NCI-H146 (cell line): Measurements from ENCODE around the gene BTBD1.

Source experiments
- DNase-seq: peaks from one replicate; lab custom pipeline; 2025; lab: John Stamatoyannopoulos, UW

BTBD1 gene

DNA sequence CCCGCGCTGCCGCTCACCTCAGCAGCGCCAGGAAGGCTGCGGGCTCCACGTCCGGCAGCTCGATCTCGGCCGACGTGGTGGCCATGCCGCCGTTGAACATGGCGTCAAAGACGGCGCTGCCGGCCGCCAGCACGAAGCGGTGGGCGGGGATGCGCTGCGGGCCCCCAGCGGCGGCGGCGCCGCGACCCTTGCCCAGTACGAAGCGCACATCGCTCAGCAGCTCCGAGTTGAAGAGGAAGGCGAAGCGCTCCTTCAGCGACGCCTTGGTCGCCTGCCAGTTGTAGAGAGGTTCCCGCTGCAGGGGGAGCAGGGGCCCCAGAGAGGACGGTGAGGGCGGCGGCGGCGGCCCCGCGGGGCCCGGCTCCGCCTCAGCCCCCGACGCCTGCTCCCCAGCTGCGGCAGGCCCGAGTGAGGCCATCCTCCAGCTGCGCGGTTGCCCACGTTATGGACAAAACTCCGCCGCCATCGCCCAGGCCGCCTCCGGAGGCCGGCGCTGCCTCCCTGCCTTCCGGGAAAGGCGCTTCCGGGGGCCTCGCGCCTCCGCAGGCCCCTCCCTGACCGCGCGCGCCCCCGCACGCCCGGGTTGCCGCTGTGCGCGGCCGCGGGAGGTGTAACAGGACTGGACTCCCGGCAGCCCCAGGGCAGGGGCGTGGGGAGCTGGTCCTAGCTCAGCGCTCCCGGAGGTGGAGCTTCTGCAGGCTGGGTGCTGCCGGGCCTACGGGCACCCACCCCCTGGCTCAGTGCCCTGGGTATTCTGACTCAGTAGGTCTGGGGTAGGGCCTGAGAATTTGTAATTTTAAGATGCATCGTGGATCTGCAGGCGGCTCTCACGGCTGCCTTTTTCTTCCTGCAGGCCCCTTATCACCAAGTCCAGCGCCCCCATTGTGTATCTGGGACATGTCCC, at the start of gene BTBD1:
Gene BTBD1 (minus strand): TSS at position 519 of the 904 bp plus-strand sequence. CDS start 101 bp downstream, at position 418.
- peak; percentile 90 for DNase-seq

DNA sequence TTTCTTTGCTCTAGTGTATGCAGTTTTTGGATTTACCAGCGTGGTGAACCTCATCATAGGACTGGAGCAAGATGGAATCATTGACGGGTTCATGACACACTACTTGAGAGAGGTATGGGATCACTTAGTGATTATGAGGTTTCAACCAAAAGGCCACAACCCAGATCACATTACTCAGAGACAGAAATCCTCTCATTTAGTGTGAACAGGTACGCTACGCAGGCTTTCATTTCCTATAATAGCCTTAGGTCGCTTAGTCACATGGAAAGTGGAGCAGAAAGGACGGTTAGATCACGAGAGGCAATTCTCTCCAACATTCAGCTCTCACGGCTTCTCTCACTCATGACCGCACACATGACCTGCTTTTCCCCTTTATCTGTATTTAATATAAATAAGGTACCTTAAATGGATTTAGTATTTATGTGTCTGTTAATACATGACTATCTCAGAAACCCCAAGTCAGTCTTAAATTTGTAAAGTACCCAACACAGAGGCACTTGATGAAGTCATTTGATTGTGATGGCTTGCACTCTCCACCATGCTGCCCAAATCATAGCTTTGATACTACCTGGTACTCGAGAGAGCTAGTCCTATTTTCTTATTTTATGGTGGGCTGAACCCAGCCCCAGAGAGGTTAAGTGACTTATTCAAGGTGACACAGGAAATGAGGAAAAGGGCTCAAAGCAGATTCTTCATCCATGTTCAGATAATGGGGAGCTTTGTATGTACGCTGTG, 48.9 kb upstream of the BTBD1 start:
- no peak for DNase-seq

DNA sequence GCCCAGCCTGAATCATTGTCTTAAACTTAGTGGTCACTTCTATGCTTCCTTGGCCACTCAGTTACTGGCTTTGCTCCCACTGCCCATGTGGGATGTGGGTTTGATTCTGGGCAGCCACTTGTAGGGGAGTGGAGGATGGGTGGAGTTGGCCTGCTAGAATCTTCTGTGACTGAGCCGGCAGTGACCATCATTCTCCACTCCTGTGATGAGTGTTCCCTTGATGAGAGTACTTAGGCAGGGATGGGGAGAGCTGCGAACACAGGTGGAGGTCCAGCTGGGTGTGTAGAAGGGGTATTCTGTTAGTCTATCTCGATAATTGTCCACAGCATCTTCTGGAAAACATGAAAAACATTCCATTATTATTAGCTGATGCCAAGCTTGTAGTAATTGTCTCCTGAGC, 48.4 kb upstream of the BTBD1 start:
- DNase-seq, result no peak

- DNase-seq, result no peak
Observed at GRCh38 chr15:83114856-83115255, 47.8 kb upstream of the BTBD1 start.

DNA sequence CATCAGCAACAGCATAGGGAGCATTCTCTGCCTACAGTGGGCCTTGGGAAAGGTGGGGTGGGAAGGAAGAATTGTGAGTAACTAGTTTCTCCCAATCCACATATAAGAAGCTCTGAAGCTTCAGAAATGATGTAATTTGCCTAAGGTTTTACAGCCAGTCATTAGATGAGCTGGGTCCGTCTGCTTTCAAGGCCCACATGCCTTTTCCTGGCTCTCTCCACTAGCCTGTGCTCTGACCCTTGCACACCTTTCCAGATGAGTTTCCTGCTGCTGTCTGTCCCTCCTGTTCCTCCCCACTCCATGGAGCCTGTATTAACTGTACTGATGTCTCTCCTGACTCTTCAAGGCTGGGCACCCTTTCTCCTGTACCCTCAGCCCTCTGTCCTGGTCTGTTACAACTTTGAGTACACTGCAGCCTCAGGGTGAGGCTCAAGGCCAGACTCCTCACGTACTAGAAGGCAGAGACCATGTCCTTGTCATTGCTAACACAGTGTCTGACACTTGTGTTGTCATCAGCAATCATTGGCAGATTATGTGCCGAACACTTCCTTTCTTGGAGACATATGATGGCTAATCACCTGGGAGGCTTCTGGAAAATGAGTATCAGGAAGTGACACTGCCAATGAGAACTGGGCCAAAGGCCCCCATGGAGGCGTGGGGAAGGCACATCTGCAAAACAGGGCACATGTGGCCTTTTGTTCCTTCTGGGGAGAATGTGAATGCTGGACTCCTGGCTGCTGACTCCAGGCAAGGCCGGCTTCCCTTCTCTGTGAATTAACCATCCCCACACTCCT, 47.0 kb upstream of the BTBD1 start:
- DNase-seq, result no peak

GRCh38 chr15:83112956-83113299, 45.9 kb upstream of the BTBD1 start:
- DNase-seq, result no peak

DNA sequence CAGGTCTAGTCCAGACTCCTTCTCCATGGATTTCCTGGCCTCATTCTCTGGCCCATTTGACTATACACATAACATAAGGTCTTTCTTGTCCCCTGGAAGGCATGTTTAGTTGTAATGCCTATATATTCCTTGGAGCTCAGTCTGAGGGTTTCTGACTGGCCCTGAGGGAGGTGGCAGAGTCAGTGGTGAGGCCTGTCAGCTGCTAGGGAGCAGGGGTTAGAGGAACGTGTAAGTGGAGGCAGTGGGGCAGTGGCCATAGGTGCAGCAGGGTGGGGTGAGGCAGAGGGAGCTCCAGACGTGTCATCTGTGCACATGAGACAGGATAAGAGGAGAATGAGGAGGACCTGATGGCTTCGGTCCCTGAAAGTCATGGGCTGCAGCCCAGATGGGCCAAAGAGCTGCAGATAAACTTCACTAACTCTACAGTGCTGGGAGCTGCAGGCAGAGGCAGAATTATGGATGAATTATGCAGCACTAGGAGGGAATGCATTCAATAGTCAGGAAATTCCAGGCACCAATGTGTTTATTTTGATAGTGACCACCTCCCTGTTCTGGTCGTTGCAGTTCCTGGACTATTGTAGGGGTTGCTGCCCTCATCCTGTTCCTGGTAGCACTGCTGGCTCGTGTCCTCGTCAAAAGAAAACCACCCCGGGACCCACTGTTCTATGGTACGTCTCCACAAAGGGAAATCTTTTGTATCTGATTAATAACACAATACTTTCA, 45.3 kb upstream of the BTBD1 start:
- DNase-seq, result no peak

GRCh38 chr15:83111149-83111548, 44.1 kb upstream of the BTBD1 start:
- no peak for DNase-seq

DNA sequence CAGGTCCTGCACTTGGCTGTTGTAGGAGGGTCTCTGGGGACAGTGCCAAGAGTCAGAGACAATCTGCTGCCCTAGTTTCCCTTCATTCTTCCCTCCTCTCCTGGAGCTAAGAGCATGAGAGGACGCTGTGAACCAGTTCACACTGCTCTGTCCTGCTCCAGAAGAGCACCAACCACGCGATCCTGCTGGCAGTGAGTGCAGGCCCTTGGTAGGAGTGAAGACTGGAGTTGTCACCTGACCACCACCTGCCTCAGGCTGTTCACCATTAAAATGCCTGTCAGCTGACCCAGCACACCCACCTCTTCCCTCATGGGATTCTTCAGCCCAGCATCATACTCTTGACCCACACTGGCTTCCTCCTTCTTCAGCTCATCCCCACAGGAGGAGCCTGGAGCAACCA, 43.3 kb upstream of the BTBD1 start:
- no peak for DNase-seq

- DNase-seq, result no peak
Observed at GRCh38 chr15:83109532-83109931, 42.5 kb upstream of the BTBD1 start.

DNA sequence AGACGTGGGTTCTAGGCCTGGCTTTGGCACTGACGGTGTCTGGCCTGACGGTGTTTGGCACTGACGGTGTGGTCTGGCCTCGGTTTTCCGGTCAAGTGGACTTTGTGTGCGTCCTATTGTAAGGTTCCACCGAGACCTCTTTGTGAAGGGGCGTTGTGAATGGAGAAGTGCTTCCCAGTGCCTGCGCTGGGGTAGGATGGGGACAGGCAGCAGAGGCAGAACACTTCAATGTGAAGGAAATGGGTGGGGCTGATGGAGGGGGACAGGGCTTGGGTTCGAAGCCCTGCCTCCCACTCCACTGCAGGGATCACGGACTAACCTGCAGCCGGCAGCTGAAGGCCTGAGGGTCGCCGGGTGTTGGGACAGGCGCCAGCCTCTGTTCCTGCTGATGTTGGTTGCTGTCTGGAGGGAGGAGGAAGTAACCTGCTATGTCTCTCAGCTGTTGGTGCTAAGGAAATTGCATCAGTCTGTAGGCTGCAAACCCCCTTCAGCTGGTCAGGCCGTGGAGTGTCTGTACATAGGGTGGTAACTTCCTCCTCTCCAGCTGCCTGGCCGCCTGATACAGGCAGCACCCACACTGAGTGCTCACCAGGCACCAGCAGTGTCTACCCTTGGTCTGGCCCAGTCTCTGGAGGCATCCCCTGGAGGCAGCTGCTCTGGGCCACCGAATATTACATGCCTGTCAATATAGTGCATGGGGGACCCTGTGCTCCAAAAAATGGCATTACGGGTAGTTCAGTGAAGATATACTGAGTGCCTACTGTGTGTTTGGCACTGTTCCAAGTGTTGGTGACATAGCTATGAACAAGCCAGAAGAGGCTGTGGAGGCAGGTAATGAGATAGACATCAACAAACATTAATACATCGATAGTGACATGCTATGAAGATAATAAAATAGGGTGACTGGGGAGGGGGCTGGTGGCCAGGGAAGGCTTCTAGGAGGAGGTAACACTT, 41.5 kb upstream of the BTBD1 start:
- no peak for DNase-seq

DNA sequence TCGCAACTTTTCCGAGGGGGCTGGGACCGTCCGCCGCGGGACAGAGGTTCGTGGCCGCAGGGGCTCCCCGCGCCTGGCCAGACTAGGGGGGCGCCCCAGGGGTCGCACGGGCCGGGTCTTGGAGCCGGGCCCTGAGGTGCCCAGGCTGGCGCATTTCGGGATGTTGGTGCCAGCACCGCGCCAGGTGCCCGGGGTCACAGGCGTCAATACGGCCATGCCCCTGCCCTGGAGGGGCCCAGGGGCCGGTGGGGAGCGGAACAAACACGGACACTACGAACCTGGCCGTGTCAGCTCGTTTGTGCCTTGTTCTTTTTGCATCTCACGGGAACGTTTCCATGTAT, 40.8 kb upstream of the BTBD1 start:
- no peak for DNase-seq

DNA sequence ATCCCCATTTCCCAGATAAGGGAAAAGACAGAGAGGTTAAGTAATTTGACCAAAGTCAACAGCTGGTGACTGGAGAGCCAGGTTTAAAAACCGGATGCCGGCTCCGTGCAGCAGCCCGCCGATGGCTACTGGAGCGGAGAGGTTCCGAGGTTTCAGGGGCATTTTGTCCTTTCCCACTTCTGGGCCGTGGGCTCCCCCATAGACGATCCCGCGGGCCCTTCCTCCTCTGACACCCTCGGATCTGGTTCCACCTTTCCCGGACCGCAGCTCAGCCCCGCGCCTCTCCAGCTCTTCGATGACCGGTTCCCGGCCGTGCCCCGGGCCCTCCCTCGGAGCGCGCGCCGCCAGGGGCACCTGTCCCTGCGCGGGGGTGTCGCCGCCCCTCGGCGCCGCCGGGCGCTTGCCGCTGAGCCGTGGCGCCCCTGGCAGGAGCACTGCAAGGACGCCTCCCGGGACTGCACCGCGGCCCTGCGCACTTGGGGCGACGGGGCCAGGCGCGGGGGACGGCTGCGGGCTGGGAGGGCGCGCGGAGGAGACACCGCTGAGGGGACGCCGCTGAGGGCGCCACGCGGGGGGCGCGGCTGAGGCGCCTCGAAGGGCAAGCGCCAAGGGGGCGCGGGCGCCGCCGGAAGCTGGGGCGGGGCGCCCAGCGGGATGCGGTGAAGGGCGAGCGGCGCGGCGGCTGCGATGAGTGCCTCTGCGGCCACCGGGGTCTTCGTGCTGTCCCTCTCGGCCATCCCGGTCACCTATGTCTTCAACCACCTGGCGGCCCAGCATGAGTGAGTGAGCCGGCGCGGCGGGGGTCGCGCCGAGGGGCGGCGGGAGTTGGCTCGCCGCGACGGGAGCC, 40.2 kb upstream of the BTBD1 start, which contains the start of gene TM6SF1:
Gene TM6SF1 (plus strand): TSS at position 652 of the 847 bp plus-strand sequence. CDS start 36 bp downstream, at position 688.
- peak; percentile 37 for DNase-seq

DNA sequence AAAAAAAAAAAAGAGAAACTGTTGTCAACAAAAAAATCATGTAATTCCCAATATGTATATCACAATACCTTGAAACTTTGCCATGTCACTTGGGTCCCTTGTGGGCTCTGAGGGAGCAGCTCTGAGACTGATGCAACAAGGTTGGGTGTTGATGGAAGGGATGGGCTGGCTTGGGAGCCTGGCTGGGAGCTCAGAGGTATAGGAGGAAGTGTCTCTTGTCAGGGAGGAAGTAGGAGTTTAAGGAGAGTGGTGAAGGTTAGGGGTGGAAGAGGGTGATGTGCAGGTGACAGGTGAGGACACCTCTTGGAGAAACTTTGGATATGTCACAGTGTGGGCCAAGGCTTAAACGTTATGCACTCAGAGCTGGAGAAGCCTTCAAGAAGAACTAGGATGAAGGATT, 38.4 kb upstream of the BTBD1 start:
- DNase-seq, result no peak

DNA sequence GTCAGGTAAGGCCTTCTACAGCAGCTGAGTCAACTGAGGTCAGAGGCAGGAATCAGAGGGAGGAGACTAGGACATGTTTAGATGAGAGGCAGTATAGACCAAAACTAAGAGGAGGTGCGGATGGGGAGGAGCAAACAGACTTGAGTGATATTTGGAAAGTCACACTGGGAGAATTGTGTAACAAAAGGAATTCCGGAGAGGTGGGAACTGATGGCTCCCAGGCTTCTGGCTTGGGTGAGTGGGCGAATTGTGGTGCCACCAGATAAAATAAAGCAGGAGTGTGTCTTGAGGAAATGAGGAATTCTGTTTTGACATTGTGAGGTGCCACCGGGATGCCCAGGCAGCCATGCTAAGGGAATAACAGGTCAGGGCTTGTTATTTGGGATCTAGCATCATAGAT, 37.1 kb upstream of the BTBD1 start:
- DNase-seq, result no peak

DNA sequence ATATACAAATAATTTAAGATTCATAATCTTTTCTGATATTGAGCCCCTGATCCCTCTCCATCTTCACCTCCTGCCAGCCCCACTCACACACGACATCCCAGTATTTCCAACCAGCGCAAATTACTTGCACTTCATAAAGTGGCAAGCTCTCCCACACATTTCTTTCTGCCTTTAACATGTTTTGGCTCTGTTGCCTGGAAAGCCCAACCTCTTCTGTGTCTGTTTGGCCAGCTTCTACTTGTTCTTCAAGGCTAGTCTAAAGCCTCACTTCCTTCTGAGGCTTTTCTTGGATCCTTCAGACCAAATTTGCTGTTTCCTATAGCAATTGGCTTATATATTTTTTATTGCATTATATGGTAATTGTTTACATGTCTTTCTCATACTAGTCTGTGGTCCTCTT, 35.3 kb upstream of the BTBD1 start:
- DNase-seq, result no peak

- DNase-seq, result no peak
Observed at GRCh38 chr15:83100097-83100646, 33.1 kb upstream of the BTBD1 start.

DNA sequence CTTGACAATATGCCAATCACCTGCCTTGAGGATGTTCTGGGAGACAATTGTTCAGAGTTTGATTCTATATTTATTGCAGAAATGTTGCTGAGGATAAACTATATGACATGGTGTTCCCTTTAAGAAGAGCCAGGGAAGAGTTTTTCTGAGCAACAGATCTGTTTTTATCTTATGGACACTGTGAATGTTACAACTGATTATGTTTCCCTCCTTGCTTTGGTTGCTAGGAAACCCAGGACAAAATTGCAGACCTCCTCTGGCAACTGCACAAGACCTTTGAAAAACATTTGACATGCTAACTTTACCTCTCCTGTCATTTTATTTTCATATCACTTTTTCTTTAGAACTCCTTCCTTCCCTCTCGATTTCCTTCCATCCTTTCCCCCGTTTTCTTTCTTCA, 32.2 kb upstream of the BTBD1 start:
- DNase-seq, result no peak

- DNase-seq, result no peak
Observed at GRCh38 chr15:83098079-83098478, 31.0 kb upstream of the BTBD1 start.
